GM21360 (cell line): ENCODE results near the gene IFT25.

Experiments used
- ATAC-seq: cut with Tn5 transposase; IDR thresholded peaks from one replicate; pipeline ENCODE4 v1.9.1; 2021; ENCODE audit warnings: mild to moderate bottlenecking, moderate library complexity; ENCODE audit not compliant: unreplicated experiment

The IFT25 gene

GRCh38 chr1:53930932-53931331 lies 14.6 kb downstream of the IFT25 start:
- no peak for ATAC-seq

GRCh38 chr1:53929246-53929960 lies 16.1 kb downstream of the IFT25 start:
- no peak for ATAC-seq

- ATAC-seq, result no peak
Measured at GRCh38 chr1:53927376-53927881, 18.1 kb downstream of the IFT25 start.

- ATAC-seq, result no peak
Measured at GRCh38 chr1:53919675-53920066, 25.8 kb downstream of the IFT25 start.

- no peak for ATAC-seq
Measured at GRCh38 chr1:53918343-53918742, 27.2 kb downstream of the IFT25 start.

DNA sequence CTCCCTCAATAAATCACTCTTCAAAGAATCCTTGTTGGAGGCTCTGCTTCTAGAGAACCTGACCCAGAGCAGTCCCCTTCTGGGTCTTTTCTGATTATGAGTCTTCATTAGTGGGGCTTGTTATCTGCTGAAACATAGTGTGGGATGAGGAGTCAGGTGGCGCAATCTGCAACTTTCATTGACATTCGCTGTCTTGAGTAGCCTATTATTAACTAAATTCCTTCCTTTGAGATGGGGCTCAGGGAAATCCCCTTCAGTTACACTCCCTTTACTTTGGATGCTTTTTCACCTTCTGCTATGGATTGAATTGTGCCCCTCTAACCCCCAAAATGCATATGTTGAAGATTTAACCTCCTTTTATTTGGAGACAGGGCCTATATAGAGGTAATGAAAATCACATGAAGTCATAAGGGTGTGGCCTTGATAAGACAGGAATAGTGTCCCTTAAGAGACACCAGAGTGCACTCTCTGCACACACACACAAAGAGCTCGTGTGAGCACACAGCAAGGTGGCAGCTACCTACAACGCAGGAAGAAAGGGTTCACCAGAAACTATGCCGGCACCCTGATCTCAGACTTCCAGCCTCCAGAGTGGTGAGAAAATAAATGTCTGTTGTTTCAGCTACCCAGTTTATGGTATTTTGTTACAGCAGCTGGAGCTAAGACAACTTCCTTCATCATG lies 32.0 kb downstream of the IFT25 start:
- no peak for ATAC-seq

DNA sequence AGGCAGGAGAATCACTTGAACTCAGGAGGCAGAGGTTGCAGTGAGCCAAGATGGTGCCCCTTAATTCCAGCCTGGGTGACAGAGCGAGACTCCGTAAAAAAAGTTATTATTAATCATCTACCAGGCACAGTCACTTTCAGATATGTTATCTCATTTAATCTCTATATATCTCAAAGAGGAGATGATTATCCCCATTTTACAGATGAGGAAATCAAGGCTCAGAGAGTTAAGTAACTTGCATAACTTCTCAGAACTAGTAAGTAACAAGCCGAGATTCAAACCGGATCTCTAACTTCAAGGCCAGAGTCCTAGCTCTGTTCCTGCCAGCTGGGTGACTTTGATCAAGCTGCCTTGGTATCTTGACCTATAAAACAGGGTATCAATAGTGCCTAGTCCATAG lies 34.1 kb downstream of the IFT25 start:
- no peak for ATAC-seq

DNA sequence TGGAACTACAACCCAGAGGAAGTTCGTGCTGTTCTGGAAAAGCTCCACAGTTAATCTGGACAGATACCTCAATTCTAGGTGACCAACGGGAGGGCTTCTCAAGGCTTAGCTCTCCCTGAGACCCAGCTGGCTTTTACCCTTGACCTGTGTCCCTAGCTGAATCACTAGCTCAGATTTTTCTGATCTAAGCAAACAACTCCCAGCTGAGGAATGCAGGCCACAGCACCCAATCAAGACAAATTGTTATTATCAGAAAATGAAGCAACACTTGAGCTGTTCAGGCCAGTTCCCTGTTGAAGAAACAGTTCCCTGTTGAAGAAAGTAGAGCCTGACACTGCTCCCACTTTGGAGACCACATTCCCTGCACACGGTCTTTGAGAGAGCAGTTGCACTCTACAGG lies 35.6 kb downstream of the IFT25 start:
- ATAC-seq, result no peak

- no peak for ATAC-seq
Measured at GRCh38 chr1:53906121-53906520, 39.4 kb downstream of the IFT25 start.

DNA sequence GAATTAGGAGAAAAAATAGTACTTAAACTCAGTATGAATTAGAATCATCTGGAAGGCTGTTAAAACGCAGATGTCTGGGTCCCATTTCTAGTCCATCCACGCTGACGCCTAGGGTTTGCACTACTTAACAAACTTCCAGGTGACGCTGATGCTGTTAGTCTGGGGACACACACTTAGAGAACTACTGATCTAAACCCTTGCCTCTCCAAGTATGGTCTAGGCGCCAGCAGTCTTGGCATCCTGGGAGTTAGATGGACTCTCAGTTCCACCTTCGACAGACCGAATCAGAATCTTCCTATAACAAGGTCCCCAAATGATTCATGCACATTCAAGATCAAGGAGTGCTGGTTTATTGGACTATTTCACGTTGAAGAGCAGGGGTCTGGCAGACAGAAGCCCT lies 40.0 kb downstream of the IFT25 start:
- ATAC-seq, result no peak

- ATAC-seq, result no peak
Measured at GRCh38 chr1:53902235-53903138, 43.0 kb downstream of the IFT25 start.

DNA sequence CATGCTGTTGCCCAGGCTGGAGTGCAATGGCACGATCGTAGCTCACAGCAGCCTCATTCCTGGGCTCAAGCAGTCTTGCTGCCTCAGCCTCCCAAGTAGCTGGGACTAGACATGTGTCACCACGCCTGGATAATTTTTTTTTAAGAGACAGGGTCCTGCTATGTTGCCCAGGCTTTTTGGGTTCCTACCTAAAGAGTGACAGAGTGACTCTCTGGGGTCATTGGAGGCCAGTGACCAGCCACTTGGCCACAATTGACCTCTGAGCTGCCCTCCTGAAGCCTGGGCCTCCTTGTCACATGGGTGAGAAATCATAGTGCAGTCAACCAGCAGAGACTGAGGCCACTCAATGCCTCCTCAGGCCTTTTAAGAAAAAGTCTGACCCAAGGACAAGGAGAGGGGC lies 45.8 kb downstream of the IFT25 start:
- ATAC-seq, result no peak

GRCh38 chr1:53899206-53899628 lies 46.3 kb downstream of the IFT25 start:
- no peak for ATAC-seq

DNA sequence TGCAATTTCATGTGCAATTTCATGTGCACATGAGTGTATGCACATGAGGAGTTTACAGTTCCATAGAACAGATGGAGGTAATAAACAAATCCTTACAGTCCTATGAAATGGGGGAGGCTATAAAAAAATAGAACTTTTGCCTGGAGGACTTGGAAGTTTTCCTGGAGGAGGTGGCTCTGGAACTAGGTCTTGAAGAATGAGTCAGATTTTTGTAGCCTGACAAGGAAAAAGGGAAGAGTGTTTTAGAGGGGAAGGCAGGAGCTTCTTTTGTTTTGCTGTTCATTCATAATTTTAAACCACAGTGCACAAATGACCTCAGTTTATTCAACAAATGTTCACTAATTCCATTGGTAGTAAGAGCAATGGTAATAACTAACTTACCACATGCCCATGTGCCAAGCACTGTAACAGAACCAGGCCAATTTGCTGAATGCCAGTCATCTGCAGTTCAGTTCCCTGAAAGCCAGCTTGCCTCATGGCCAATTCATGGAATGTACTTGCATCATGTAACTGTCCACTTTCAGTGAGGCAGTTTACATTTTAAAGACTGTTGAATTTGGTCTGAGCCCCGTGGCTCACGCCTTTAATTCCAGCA lies 48.8 kb downstream of the IFT25 start:
- ATAC-seq, result no peak

DNA sequence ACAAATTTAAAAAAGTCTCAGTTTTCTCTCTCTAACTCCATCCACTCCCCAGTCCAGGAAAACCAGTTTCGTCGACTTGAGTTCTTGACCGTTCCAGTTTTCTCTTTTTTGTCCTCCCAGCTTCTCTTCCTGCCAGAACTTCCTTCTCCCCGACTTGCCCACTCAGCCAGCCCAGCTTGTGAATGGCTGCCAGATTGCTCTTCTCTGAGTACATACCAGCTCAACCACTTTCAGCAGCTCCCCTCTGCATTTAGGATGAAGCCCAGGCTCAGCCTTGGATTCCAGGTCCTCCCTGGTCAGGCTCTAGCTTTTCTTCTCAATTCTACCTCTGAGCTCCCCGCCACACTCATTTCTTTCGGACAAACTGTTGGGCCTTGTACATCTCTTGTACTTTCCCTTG lies 50.1 kb downstream of the IFT25 start:
- no peak for ATAC-seq

- ATAC-seq, result no peak
Measured at GRCh38 chr1:53894644-53895043, 50.9 kb downstream of the IFT25 start.

- no peak for ATAC-seq
Measured at GRCh38 chr1:53893999-53894636, 51.4 kb downstream of the IFT25 start, which contains the start of gene DIO1. Gene DIO1, plus strand, starts transcription at chr1:53894187. Its CDS starts 24 bp downstream, at chr1:53894211.

GRCh38 chr1:53892911-53893310 lies 52.6 kb downstream of the IFT25 start:
- no peak for ATAC-seq

GRCh38 chr1:53891678-53892077 lies 53.8 kb downstream of the IFT25 start:
- ATAC-seq, result no peak

GRCh38 chr1:53891018-53891417 lies 54.5 kb downstream of the IFT25 start:
- no peak for ATAC-seq
